Thyroid gland (tissue), 4 donors: Measurements from ENCODE around the gene CACNA1A.

Source experiments
- POLR2A ChIP-seq, 2 donors: fragments of 450-650 bp; IDR thresholded peaks; one replicate each; pipeline ENCODE4 v1.6.1; 2017; ENCODE audit warnings: antibody characterized with exemption in 2 of 2, mild to moderate bottlenecking in 2 of 2, moderate library complexity in 1 of 2
- TF ChIP-seq, protein P1 (sequence below), 6 experiments: fragments of 200-600 bp in 3 of 6; fragments of 450-650 bp in 3 of 6; sonication (generic) in 3 of 6; IDR thresholded peaks; one replicate each; pipeline ENCODE4 v1.5.1; 2016 to 2019; ENCODE audit warnings: antibody characterized with exemption in 6 of 6, mild to moderate bottlenecking in 2 of 6, inconsistent platforms in 1 of 6, moderate library complexity in 1 of 6

DNA sequence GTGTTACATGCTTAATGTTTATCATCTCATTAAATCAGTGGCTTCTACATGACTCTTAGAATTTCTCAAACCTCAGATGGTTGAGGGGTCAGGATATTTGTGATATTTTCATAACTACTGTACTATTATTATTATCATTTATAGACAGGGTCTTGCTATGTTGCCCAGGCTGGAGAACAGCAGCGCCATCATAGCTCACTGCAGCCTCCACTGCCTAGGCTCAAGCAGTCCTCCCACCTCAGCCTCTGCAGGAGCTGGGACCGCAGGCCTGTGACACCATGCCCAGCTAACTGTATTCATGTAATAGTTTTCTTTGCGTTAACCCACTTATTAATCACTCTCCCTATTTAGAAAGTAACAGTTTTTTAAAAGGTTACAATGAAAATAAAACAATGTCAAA lies 346.6 kb downstream of the CACNA1A start:
- TF ChIP-seq, protein P1, sequence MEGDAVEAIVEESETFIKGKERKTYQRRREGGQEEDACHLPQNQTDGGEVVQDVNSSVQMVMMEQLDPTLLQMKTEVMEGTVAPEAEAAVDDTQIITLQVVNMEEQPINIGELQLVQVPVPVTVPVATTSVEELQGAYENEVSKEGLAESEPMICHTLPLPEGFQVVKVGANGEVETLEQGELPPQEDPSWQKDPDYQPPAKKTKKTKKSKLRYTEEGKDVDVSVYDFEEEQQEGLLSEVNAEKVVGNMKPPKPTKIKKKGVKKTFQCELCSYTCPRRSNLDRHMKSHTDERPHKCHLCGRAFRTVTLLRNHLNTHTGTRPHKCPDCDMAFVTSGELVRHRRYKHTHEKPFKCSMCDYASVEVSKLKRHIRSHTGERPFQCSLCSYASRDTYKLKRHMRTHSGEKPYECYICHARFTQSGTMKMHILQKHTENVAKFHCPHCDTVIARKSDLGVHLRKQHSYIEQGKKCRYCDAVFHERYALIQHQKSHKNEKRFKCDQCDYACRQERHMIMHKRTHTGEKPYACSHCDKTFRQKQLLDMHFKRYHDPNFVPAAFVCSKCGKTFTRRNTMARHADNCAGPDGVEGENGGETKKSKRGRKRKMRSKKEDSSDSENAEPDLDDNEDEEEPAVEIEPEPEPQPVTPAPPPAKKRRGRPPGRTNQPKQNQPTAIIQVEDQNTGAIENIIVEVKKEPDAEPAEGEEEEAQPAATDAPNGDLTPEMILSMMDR (IDR thresholded peaks at IDR 0.05) = no peak
- no peak for TF ChIP-seq POLR2A (IDR thresholded peaks at IDR 0.05)
